ENCODE results near the gene ARHGEF7. TPM values are rescaled to one million over a fixed set of nuclear protein-coding genes. Genes with fewer than 3 reads are reported as not detected.

ARHGEF7 gene
- total RNA-seq, 2 donors from 2014 or later = 78.8 to 104 TPM

DNA sequence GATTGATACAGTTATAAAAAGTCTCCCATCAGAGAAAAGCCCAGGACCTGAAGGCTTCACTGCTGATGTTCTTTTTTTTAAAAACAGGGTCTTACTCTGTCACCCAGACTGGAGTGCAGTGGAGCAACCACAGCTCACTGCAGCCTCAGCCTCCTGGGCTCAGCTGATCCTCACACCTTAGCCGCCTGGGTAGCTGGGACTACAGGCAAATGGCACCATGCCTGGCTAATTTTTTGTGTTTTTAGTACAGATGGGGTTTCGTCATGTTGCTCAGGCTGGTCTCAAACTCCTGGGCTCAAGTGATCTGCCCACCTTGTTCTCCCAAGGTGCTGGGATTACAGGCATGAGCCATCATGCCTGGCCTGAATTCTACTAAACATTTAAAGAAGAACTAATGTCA is 238.4 kb downstream of the ARHGEF7 start:
- Mint-ChIP-seq H3K27me3 (no peaks in the 10 kb centered on the region), H3K36me3 (ENCODE audit: low read depth) (no peaks in the 10 kb centered on the region), H3K4me1 (peaks cover 3% of the 10 kb centered on the region), H3K4me3 (no peak overlapping the region), H3K27ac (no peak overlapping the region)
- DNase-seq (no peak), ATAC-seq (no peak)
- H3K9me3 ChIP-seq (ENCODE audit: control insufficient read depth, low read length, poor library complexity, severe bottlenecking) = no peaks in the 10 kb centered on the region

DNA sequence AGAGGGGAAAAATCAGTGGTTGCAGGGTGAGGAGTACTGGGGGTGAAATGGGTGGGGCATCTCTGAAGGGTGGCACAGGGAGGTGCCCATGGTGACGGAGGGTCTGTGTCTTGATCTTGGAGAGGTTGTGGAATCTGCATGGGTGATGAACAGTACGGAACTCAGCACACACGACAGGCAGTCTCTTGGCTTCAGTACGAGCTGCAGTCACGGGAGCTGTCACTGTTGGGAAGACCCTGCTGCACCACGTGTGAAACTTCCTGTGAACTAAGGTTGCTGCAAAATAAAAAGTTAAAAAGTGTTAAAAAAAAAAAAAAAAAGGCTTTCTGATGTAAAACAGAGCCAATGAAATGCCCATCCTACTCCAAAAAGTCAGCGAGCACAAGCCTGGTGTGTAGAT is 239.7 kb downstream of the ARHGEF7 start:
- Mint-ChIP-seq H3K27ac (no peak overlapping the region), H3K36me3 (ENCODE audit: low read depth) (no peaks in the 10 kb centered on the region), H3K27me3 (no peaks in the 10 kb centered on the region), H3K4me1 (peaks cover 3% of the 10 kb centered on the region), H3K4me3 (no peak overlapping the region)
- ATAC-seq (no peak), DNase-seq (no peak)
- no peaks in the 10 kb centered on the region for H3K9me3 ChIP-seq (ENCODE audit: control insufficient read depth, low read length, poor library complexity, severe bottlenecking)

Other genes starting within 250 kb of the ARHGEF7 start
- gene ANKRD10, start 200.2 kb upstream of the ARHGEF7 start, total RNA-seq = 100 to 1,000 TPM; 110 to 135 TPM
- gene TEX29, start 205.3 kb downstream of the ARHGEF7 start, total RNA-seq = not detected